ENCODE results near the gene GTSF1L. TPM values are rescaled to one million over a fixed set of nuclear protein-coding genes. Genes with fewer than 3 reads are reported as not detected.

The GTSF1L gene
- total RNA-seq, 1 experiment from 2014 or later = not detected

DNA sequence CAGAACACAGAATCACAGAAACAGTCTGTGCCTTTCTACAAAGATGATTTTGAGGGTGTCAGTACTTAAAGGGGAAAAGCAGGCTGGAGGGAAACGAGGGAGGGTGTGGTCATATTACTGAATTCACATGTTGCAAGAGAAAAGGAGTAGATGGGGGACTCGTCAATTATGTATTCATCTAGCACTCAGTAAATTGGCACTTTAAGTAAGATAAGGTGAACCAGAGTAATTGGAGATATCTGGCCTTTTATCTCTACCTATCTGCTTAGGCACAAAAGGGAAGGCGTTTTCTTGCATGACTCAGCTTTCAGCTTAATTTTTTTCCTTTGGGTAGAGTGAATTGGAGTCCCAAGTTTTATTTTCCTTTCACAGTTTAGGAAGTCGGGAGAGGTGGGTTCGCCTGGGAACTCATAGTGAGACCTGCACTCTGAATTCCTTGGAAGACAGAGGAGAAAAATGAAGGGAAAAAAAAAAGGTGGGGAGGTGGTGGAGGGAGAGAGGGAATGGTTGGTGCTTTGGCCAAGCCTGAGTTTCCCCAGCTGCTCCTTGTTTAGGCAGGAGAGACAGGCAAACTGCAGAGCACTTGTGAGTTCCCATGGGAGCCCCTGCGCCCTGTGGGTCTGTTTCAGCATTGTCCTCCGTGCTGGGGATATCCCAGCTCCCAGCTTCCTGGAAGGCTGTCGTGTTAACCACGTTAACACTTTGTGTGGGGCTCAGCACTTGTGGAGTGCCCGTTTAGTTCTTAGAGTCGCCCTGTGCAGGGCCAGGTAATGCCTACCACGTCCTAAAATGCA lies 19.7 kb upstream of the GTSF1L start:
- no peak for DNase-seq (ENCODE audit: low read depth)

DNA sequence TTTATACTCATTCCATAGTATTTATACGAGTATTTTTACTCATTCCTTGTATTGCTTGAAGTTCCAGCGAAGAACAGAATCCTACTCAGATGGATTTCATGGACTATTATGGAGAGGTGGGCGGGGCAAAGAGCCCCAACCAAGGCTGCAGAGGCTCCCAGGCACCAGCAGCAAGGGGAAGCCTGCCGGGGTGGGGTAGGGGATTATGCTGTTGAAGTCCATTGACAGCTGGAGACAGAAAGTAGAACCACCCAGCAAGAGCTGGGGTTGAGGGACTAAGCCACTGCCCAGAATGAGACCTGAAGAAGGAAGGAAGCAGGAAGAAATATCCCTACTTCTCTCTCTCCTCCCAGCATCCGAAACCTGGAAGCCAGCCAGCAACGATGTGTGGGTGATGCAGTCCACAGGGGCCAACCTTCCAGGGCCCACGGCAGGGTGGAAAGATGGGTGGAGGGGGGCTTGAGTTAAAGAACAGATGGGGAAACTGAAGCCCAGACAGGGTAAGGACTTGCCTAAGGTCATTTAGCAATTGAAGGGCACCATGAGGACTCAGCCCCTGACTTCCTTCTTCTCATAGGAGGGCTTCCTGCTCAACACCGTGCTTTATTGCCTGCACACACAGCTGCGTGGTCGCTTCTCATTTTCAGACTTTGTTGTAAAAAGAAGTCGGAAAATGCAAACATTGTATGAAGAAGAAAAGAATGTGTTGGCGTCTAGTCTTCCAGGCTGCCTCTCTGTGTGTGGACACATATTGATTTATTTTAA lies 18.3 kb upstream of the GTSF1L start:
- no peak for DNase-seq (ENCODE audit: low read depth)

DNA sequence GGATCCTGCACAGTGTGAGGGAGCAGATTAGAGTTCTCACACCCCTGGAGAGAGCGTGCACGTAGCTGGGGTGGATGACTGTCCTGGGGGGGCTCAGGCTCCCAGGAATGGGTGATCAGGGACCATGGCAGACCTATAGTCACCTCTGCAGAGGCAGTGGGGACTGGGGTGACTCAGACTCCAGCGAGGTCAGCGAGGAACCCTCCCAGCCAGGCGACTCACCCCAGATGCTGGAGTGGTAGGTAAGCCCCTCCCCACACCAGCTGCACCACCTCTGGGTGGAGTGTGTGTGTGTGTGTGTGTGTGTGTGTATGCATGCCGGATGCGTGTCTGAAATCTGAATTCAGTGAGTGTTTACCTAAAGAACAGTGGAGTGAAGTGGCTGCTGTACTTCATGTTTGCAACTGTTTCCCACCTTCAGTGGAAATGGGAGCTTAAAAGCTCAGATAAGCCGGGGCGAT lies 17.4 kb upstream of the GTSF1L start:
- DNase-seq (ENCODE audit: low read depth) = peak; percentile 60

DNA sequence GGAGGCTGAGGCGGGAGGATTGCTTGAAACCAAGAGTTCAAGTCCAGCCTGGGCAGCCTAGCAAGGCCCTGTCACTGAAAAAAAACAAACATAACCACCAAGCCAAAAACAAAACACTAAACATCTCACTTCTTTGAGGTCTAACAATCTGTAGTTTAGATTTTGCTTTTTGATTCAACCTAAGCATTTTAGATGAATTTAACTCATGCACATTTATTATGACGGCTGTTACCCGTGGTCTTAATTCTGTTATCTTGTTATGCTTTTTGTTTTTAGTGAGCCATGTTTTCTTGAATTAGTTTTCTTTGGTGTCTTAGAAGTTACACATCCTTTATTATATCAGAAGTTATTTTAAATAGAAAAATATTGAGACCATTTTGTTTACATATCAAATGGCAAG lies 13.8 kb upstream of the GTSF1L start:
- DNase-seq (ENCODE audit: low read depth) = no peak

DNA sequence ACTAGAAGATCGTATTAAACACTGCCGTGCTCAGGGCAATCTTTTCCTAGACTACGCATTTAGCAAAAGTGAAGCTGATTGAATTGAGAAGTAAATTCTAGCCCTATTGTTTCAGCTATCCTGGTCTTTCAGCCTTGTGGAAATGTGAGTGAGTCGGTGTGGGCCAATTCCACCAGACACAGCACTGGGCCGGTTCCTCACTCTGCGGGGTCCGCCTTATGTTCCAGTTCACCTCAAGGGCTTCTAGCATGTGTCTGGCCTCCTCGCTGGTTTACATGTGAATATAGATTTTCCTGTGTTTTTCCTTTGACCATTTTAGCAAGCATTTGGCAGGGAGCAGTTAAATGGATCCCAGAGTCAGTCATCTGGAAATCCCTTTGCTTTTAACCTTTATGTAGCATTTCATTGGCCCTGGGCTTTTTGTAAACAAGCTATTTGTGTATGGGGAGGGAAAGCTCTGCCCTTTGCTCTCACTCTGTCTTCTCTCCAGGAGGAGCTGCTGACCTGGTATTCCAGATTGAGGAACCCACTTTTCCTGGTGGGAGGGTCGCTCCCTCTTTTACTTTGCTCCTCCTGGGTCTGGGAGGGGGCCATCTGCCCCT lies 12.4 kb upstream of the GTSF1L start:
- no peak for DNase-seq (ENCODE audit: low read depth)

DNA sequence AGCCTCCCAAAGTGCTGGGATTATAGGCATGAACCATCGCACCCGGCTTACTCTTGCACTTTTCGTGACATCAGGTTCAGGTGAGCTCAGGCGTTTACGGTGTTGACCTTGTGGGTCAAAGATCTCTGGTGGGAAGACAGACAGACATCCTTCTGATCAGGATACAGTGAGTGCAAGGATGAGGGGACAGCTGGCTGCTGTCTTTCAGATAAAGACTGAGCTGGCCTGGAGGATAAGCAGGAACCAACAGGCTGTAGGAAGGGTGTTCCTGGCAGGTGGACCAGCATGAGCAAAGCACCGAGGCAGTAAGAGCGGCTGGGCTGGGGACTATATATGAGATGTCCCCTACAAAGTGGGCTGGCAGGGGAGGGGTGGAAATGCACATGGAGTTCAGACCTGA lies 11.1 kb upstream of the GTSF1L start:
- DNase-seq (ENCODE audit: low read depth) = no peak

DNA sequence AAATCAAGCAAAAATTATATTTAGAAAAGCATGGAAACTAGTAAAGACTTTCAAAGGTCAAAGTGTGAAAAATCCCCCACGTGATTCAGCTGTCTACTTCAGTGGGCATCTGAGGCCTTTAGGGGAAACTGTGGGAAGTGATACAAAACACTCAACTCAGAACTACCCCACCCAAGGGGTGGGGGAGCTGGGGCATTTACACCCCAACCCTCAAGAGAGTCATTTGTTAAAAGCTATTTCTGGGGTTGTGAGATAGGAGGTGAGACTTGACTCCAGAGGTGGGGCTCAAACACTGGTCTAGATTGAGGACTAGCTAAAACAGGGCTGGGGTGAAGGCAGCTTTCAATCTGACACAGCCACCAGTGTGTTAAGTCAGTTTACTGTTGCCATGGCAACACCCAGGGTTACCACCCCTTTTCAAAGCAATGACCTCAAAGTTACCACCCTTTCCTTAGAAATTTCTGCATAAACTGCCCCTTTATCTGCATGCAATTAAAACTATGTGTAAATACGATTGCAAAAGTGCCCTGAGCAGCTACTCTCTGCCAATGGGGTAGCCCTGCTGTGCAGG lies 9.9 kb upstream of the GTSF1L start:
- DNase-seq (ENCODE audit: low read depth) = no peak

DNA sequence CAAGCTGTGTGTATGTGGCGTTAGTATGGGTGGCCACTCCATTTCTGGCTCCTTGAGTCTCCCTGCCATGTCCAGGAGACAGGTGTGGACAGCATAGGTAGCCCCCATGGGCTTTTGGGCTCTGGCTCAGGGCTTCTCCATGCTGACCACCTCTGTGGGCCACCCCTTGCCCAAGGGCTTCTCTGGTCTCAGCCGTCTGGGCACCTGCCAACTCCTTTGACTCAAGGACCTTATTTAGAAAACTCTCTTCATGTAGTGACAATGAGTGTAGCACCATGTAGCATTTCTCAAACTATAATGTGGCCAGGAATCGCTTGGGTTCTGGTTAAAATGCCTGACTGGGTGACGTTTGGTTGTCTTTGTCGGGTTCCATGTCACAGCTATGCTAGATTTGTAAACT lies 5.1 kb upstream of the GTSF1L start:
- DNase-seq (ENCODE audit: low read depth) = no peak

DNA sequence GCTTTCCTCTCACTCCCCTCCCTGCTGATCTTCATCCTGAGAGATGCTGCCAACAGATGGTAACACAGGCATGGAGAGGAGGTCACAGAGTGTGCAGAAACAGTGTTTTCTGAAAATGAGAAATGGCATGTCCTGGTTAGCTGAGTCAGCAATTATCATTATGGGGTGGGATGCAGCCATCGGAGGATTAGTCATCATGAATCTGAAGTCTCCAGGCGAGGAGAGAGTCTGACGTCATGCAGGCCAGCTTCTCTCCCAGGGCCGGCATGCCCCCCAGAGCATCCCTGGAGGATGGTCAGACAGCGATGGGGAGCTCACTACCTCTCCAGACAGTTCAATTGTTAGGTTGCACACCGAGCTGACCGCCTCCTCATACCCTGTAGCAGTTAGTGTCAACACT lies 4.7 kb upstream of the GTSF1L start:
- peak; percentile 60 for DNase-seq (ENCODE audit: low read depth)

DNA sequence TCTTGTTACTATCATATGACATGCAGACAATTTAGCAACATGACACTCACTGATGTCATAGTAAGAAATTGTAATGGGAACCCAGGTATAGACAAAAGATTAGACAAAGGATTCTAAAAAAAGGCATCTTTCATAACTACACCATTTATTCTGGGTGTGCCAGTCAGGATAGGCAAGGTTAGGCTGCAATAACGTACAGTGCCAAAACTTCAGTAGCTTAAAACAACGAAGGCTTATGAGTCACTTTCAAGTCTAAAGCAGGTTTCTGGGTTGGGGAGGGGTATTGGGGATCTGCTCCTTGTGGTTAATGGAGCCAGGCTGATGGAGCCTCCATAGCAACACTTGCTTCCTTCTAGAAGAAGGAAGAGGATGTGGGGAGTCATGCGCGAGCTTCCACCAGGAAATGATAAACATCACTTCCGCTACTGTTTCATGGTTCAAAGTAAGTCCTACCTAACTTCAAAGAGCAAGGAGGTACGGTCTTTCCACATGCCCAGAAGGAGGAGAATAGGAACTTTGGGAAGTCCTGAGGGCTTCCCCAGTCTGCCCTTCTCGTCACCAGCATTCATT lies 2.0 kb upstream of the GTSF1L start:
- DNase-seq (ENCODE audit: low read depth) = peak; percentile 37

DNA sequence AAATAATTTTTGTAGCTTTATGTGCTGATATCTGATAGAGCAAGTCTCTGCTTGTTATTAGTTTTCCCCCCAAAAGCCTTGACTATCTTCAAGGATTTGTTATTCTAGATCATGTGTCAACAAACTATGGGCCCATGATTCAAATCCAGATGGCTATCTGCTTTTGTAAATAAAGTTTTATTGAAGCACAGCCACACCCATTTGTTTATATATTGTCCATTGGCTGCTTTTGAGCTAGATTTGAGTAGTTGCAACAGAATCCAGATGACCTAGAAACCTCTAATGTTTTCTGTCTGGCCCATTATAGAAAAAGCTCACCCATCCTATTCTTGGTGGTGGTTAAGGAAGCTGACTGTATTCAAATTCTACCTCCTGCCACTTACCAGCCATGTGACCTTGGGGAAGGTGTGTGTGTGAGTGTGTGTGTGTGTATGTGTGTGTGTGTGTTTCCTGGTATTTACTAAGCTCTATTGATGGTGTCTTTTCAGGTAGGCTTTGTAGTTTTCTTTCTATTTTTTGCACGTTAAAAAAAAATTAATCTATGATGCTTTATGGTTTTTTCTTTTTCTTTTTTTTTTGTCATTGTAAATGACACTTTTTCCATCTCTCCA lies 1.3 kb upstream of the GTSF1L start:
- DNase-seq (ENCODE audit: low read depth) = no peak

DNA sequence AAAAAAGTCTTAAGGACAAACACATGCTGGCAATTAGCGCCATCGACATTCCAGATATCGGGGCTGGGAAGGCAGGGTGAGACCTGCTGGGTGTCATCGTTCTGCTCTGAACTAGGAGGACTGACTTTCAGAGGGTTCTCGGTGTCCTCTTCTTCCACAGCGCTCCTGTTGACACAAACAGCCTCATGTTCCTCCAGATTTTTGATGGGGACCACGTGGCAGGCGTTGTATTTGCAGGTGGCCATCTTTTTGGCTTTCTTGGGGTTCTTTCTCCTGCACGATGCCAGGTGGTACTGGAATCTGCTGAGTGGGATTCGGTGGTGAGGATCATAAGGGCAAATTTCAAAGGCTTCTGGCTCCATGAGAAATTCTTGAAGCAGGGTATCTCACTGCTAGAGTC lies 469 bp downstream of the GTSF1L start:
- DNase-seq (ENCODE audit: low read depth) = no peak

DNA sequence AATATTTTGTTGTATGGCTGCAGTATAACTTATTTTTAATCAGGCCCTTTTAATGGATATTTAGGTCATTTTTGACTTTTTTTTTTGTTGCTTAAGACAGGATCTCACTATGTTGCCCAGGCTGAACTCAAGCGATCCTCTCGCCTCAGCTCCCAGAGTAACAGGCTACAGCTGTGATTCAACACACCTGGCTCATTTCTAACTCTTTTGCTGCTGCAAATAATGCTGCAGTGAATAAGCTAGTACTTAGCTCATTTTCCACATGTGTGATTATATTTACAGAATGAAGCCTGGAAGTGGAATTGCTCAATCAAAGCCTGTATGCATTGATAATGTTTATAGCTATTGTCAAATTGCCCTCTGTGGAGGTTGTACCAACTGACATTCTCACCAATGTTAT lies 1.1 kb downstream of the GTSF1L start:
- no peak for DNase-seq (ENCODE audit: low read depth)

DNA sequence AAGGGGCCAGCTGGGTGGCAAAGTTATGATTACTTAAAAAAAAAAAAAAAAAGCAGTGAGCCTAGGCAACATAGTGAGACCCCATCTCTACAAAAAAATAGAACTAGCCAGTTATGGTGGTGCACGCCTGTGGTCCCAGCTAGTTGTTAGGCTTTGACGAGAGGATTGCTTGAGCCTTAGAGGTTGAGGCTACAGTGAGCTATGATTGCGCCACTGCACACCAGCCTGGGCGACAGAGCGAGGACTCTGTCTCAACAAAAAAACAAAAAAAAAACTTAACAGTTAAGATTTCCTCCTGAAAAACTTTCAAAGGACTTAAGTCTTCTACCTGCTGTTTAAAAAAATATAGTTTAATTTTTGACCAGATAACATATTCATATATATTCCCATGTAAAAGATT lies 2.4 kb downstream of the GTSF1L start:
- no peak for DNase-seq (ENCODE audit: low read depth)

DNA sequence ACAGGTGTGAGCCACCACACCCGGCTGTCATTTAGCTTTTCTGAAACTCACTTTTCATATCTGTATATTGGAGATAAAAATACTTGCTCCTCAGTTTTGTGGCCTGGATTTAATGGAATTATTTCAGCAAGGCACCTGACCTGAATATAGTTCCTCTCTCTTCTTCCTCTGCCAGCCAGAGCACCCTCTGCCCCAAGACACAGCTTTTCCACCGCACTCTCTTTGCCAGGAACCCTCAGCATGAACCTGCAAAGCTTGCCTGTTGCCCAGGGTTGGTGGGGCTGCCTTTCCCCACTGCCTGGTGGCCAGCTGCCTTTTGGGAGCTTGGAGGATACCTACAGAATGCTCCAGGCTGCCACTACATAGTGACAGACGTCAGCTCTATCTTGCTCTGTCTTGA lies 3.1 kb downstream of the GTSF1L start:
- DNase-seq (ENCODE audit: low read depth) = no peak

DNA sequence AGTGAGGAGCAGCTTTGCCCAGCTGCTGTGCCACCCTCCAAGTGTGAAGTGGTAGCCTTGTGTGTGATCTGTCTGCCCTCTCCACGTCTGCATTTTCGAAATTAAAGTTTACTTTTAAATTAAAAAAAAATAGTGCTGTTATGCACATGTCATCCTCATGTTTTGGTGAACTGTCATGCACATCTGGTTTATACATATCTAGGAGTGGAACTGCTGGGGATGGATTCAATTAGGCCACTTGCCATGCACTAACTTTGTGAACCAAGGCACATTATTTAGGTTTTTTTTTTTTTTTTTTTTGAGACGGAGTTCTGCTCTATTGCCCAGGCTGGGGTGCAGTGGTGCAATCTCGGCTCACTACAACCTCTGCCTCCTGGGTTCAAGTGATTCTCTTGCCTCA lies 3.6 kb downstream of the GTSF1L start:
- DNase-seq (ENCODE audit: low read depth) = no peak

DNA sequence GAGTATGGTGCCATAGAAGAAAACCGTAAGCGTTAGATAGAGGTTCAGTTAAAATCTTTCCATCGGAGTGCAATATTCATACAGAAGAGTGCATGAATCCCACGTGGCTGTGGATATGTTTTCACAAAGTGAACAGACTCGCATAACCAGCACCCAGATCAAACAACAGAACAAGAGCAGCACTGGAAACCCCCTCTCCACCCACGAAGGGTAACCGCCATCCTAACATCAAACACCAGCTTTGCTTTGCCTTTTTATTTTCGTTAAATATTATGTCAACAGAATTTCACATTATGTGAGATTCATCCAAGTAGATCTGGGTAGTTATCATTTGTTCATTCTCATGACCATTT lies 4.7 kb downstream of the GTSF1L start:
- no peak for DNase-seq (ENCODE audit: low read depth)

DNA sequence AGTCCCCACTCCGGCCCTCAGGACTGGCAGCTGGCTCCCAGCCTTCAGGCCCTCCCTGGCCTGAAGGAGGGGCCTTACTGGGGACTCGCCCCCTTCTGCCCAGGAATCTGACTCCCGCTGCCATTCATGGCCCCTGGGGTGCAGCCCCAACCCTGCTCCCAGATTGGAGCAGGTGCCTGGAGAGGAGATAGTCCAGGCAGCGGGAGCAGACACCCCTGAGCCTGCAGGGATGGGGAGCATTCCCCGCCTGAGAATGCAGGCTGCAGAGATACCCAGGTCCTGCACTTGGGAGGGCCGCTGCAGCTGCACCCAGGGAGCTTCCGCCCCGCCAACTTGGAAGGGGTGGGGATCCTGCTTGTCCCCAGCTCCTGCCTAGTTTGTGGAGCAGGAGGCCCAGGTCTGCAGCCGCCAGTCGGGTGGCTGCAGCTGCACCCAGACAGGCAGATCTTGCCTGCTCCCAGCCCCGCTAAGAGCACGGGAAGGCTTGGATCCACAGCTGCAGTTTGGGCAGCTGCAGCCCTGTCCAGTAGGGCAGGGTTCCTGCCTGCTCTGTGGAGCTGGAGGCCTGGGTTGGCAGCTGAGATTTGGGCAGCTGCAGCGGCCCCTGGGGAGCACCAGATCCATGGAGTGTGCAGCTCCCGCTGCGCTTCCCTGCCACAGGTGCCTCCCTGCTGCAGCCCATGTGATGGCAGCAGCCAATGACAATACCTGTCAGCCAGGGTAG lies 5.2 kb downstream of the GTSF1L start:
- DNase-seq (ENCODE audit: low read depth) = no peak

DNA sequence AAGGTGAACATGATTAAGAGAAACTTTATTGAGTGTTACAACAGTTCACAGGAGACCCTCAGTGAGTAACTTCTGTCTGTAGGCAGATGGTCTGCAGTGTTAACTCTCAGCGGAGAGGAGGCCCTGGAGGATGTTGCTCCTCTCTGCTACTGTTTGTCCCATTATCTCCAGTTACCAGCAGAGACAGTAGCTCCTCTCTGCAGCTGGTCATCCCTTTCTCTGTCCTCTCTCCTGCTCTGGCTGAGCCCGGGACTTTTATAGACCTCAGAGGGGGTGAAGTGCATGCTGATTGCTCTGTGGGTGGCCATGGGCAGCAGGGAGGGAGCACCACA lies 5.7 kb downstream of the GTSF1L start:
- no peak for DNase-seq (ENCODE audit: low read depth)

DNA sequence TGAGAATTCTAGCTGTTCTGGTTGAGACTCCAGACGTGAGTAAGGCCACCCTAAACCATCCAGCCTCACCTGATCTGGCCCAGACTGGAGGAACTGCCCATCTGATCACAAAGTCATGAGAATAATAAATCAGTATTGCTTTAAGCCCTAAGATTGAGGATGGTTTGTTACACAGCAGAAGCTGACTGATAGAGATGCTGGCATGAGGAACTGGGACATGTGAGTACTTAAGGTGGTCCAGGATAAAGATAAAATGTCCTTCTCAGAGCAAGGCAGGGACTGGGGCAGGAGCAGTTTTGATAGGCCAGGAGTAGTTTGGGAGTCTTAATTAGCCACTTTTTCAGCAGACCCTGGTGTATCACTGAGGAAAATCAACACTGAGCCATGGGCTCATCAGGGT lies 6.8 kb downstream of the GTSF1L start:
- DNase-seq (ENCODE audit: low read depth) = no peak

DNA sequence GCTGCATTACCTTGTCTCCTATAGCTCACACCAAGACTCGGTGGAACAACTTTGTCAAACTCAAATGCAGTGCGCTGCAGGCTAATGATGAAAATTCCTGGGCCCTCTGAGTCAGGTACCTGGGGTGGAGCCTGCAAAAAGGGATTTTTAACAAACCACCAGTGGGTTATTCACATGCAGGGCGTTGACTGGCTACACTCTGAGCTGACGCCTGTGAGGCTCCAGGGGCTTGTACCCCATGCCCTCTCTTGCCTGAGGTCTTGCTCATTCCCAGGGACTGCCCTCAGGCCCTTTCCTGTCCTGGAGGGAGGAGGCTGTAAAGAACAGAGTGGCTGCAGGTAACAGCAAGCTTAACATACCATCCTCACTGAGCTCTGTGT lies 9.2 kb downstream of the GTSF1L start:
- DNase-seq (ENCODE audit: low read depth) = no peak
